Right lobe of liver (tissue), 4 donors: Measurements from ENCODE around the gene CNOT3.

Source experiments
- POLR2A ChIP-seq: fragments of 450-650 bp; IDR thresholded peaks from one replicate; pipeline ENCODE4 v1.6.1; 2017; ENCODE audit warnings: antibody characterized with exemption, mild to moderate bottlenecking
- TF ChIP-seq, protein P1 (sequence below), 4 donors: fragments of 200-600 bp in 3 of 4; fragments of 450-650 bp in 1 of 4; IDR thresholded peaks; one replicate each; pipeline versions ENCODE4 v1.5.1 to v1.8.0; 2016 to 2022; ENCODE audit warnings: antibody characterized with exemption in 4 of 4, mild to moderate bottlenecking in 2 of 4
- donor health status: DM: no; HTN: no; CAD: no.
- donor health status: DM: no; HTN: no; CAD: no.
- donor health status: DM: no; HTN: yes; CAD: no.

- no peak for TF ChIP-seq POLR2A
- TF ChIP-seq, protein P1, sequence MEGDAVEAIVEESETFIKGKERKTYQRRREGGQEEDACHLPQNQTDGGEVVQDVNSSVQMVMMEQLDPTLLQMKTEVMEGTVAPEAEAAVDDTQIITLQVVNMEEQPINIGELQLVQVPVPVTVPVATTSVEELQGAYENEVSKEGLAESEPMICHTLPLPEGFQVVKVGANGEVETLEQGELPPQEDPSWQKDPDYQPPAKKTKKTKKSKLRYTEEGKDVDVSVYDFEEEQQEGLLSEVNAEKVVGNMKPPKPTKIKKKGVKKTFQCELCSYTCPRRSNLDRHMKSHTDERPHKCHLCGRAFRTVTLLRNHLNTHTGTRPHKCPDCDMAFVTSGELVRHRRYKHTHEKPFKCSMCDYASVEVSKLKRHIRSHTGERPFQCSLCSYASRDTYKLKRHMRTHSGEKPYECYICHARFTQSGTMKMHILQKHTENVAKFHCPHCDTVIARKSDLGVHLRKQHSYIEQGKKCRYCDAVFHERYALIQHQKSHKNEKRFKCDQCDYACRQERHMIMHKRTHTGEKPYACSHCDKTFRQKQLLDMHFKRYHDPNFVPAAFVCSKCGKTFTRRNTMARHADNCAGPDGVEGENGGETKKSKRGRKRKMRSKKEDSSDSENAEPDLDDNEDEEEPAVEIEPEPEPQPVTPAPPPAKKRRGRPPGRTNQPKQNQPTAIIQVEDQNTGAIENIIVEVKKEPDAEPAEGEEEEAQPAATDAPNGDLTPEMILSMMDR (IDR thresholded peaks at IDR 0.05), result no peak
Observed at GRCh38 chr19:54199401-54199800, 61.8 kb downstream of the CNOT3 start.
